ENCODE results near the gene RASSF8.

DNA sequence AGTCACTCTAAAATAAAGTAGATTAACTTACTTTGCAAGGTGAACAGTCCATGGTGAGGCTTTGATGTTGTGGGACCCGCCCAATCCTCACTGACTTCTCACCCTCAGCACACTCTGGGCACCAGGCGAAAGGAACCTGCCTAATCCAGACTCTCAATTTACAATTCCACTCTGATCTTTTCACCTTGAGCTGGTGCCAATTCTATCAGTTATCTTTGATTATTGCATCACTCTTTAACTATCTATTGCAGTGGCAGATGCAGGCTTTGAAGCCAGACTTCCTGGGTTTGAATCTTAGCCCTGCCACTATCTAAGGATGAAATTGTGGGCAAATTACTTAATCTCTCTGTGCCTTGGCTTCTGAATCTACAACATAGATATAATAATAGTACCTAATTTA lies 18.9 kb upstream of the RASSF8 start:
- TF ChIP-seq, protein P1, sequence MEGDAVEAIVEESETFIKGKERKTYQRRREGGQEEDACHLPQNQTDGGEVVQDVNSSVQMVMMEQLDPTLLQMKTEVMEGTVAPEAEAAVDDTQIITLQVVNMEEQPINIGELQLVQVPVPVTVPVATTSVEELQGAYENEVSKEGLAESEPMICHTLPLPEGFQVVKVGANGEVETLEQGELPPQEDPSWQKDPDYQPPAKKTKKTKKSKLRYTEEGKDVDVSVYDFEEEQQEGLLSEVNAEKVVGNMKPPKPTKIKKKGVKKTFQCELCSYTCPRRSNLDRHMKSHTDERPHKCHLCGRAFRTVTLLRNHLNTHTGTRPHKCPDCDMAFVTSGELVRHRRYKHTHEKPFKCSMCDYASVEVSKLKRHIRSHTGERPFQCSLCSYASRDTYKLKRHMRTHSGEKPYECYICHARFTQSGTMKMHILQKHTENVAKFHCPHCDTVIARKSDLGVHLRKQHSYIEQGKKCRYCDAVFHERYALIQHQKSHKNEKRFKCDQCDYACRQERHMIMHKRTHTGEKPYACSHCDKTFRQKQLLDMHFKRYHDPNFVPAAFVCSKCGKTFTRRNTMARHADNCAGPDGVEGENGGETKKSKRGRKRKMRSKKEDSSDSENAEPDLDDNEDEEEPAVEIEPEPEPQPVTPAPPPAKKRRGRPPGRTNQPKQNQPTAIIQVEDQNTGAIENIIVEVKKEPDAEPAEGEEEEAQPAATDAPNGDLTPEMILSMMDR (conservative IDR thresholded peaks at IDR 0.05): no peak
- no peak for TF ChIP-seq EZH2 (IDR thresholded peaks at IDR 0.05; ENCODE audit: low read depth)

Data from PC-9 (cell line).